WTC11 (cell line): ENCODE results near the gene PLET1. TPM values are rescaled to one million over a fixed set of nuclear protein-coding genes. Genes with fewer than 3 reads are reported as not detected.

Experiments
- ATAC-seq: fragments of 200-7000 bp; cut with Tn5 transposase; 2 replicates; pipeline ENCODE4 v1.10.0; 2021; ENCODE audit warnings: mild to moderate bottlenecking, moderate library complexity
- CTCF ChIA-PET: fragments of 300-600 bp; sonication (Branson Sonifier 250); formaldehyde crosslinking; loops from one replicate; lab custom pipeline; 2021; ENCODE audit warnings: antibody characterized with exemption; lab: Charles Lee
- POLR2A ChIA-PET: fragments of 350-600 bp; sonication (Branson Sonifier 250); formaldehyde crosslinking; loops from one replicate; lab custom pipeline; 2021; ENCODE audit warnings: antibody characterized with exemption; lab: Charles Lee
- DNase-seq: peaks from one replicate; pipeline ENCODE4 v3.0.0; 2021; ENCODE audit warnings: low spot score
- H3K27ac Mint-ChIP-seq: 2 replicates; pipeline ENCODE4 v1.8.0; 2021; ENCODE audit warnings: mixed read lengths
- H3K27me3 Mint-ChIP-seq: 2 replicates; pipeline ENCODE4 v1.8.0; 2021; ENCODE audit warnings: low read depth, mild to moderate bottlenecking, moderate library complexity, mixed read lengths
- H3K36me3 Mint-ChIP-seq: 2 replicates; pipeline ENCODE4 v1.8.0; 2021; ENCODE audit warnings: mixed read lengths
- H3K4me1 Mint-ChIP-seq: 2 replicates; pipeline ENCODE4 v1.8.0; 2022; ENCODE audit warnings: mixed read lengths
- H3K4me3 Mint-ChIP-seq: 2 replicates; pipeline ENCODE4 v1.8.0; 2021; ENCODE audit warnings: mild to moderate bottlenecking, moderate library complexity, mixed read lengths
- H3K9me3 Mint-ChIP-seq: 2 replicates; pipeline ENCODE4 v1.8.0; 2021; ENCODE audit warnings: mixed read lengths
- AFF4 ChIP-seq: sonication (generic); formaldehyde crosslinking; IDR thresholded peaks from 2 replicates; pipeline ENCODE4 v1.8.1; 2023; ENCODE audit warnings: mild to moderate bottlenecking, missing genetic modification reagents, borderline replicate concordance
- ATF2 ChIP-seq: sonication (generic); formaldehyde crosslinking; IDR thresholded peaks from 2 replicates; pipeline ENCODE4 v1.8.1; 2022; ENCODE audit warnings: low read depth, missing genetic modification reagents, borderline replicate concordance
- CDX4 ChIP-seq: fragments of 250-450 bp; sonication (Bioruptor Pico); IDR thresholded peaks from 2 replicates; pipeline ENCODE4 v1.9.0; 2021; ENCODE audit warnings: moderate library complexity, mild to moderate bottlenecking, inconsistent platforms, borderline replicate concordance
- CREM ChIP-seq: sonication (generic); formaldehyde crosslinking; IDR thresholded peaks from 2 replicates; pipeline ENCODE4 v1.8.1; 2022; ENCODE audit warnings: mild to moderate bottlenecking, missing genetic modification reagents, moderate library complexity
- FOXP4 ChIP-seq: sonication (generic); formaldehyde crosslinking; IDR thresholded peaks from 2 replicates; pipeline ENCODE4 v1.8.0; 2022; ENCODE audit warnings: mild to moderate bottlenecking, missing genetic modification reagents
- HMGA2 ChIP-seq: fragments of 250-450 bp; sonication (Bioruptor Pico); IDR thresholded peaks from 2 replicates; pipeline ENCODE4 v1.4.0; 2021; ENCODE audit warnings: mild to moderate bottlenecking, moderate library complexity
- JAZF1 ChIP-seq: fragments of 250-450 bp; sonication (Bioruptor Pico); IDR thresholded peaks from 2 replicates; pipeline ENCODE4 v1.9.0; 2021; ENCODE audit warnings: moderate library complexity, mild to moderate bottlenecking, inconsistent platforms
- JUN ChIP-seq: sonication (generic); formaldehyde crosslinking; IDR thresholded peaks from 2 replicates; pipeline ENCODE4 v1.8.0; 2023; ENCODE audit warnings: mild to moderate bottlenecking, missing genetic modification reagents
- MLX ChIP-seq: sonication (generic); formaldehyde crosslinking; IDR thresholded peaks from 2 replicates; pipeline ENCODE4 v1.8.1; 2023; ENCODE audit warnings: mild to moderate bottlenecking, missing genetic modification reagents, moderate library complexity
- NFATC4 ChIP-seq: fragments of 250-450 bp; sonication (Bioruptor Pico); IDR thresholded peaks from 2 replicates; pipeline ENCODE4 v1.9.0; 2021; ENCODE audit warnings: mild to moderate bottlenecking
- RORB ChIP-seq: fragments of 250-450 bp; sonication (Bioruptor Pico); IDR thresholded peaks from 2 replicates; pipeline ENCODE4 v1.9.0; 2021; ENCODE audit warnings: mild to moderate bottlenecking
- SOX15 ChIP-seq: fragments of 250-450 bp; sonication (Bioruptor Pico); IDR thresholded peaks from 2 replicates; pipeline ENCODE4 v1.9.0; 2021; ENCODE audit warnings: mild to moderate bottlenecking
- ZNF138 ChIP-seq: sonication (generic); formaldehyde crosslinking; conservative IDR thresholded peaks from 2 replicates; pipeline ENCODE4 v1.8.1; 2022; ENCODE audit warnings: mild to moderate bottlenecking, moderate library complexity, missing genetic modification reagents
- ZNF219 ChIP-seq: sonication (generic); formaldehyde crosslinking; IDR thresholded peaks from 2 replicates; pipeline ENCODE4 v1.8.0; 2023; ENCODE audit warnings: missing genetic modification reagents, mild to moderate bottlenecking, borderline replicate concordance
- ZNF396 ChIP-seq: fragments of 250-450 bp; sonication (Bioruptor Pico); IDR thresholded peaks from 2 replicates; pipeline ENCODE4 v1.8.0; 2021; ENCODE audit warnings: mild to moderate bottlenecking, moderate library complexity, borderline replicate concordance
- ZNF512 ChIP-seq: sonication (generic); formaldehyde crosslinking; IDR thresholded peaks from 2 replicates; pipeline ENCODE4 v1.8.1; 2022; ENCODE audit warnings: missing genetic modification reagents, borderline replicate concordance
- ZNF532 ChIP-seq: fragments of 250-450 bp; sonication (Bioruptor Pico); IDR thresholded peaks from 2 replicates; pipeline ENCODE4 v1.9.0; 2021; ENCODE audit warnings: mild to moderate bottlenecking, borderline replicate concordance
- total RNA-seq: library from RNA; stranded (reverse); gene quantifications from 3 replicates; pipeline ENCODE4 v1.2.3, GENCODE V29; 2021

PLET1 gene
- total RNA-seq, 1 experiment from 2014 or later: not detected

GRCh38 chr11:112237451-112237850 lies 23.2 kb downstream of the PLET1 start:
- CTCF ChIA-PET: no interaction called here
- no peak for TF ChIP-seq JAZF1
- TF ChIP-seq CREM: no peak
- TF ChIP-seq ZNF396 (CRISPR knock-in tag): no peak
- TF ChIP-seq ZNF532: no peak
- no peak for TF ChIP-seq HMGA2 (CRISPR knock-in tag)
- no peak for TF ChIP-seq SOX15 (CRISPR knock-in tag)
- no peak for TF ChIP-seq ZNF512 (CRISPR knock-in tag)
- no peak for TF ChIP-seq ATF2 (CRISPR knock-in tag)
- TF ChIP-seq AFF4 (CRISPR knock-in tag): no peak
- no peak for TF ChIP-seq ZNF219 (CRISPR knock-in tag)
- no peak for TF ChIP-seq JUN (CRISPR knock-in tag)
- TF ChIP-seq RORB (CRISPR knock-in tag): no peak
- peaks cover 21% of the 10 kb centered on the region for H3K36me3 Mint-ChIP-seq
- H3K4me1 Mint-ChIP-seq: 0 out of 2 replicates have a peak, but pooled peaks cover under 1% of the 10 kb centered on the region
- no peaks in the 10 kb centered on the region for H3K27me3 Mint-ChIP-seq
- no peaks in the 10 kb centered on the region for H3K9me3 Mint-ChIP-seq
- ATAC-seq (no peak), DNase-seq (no peak)
- no peak overlapping the region for H3K27ac Mint-ChIP-seq
- POLR2A ChIA-PET: no interaction called here
- H3K4me3 Mint-ChIP-seq: no peak overlapping the region

- H3K27me3 Mint-ChIP-seq: no peaks in the 10 kb centered on the region
- H3K27ac Mint-ChIP-seq: no peak overlapping the region
- ATAC-seq: no peak
- peaks cover 21% of the 10 kb centered on the region for H3K36me3 Mint-ChIP-seq
- ChIA-PET CTCF (no interaction called here), POLR2A (no interaction called here)
- H3K4me3 Mint-ChIP-seq: no peak overlapping the region
- H3K4me1 Mint-ChIP-seq: peaks cover 6% of the 10 kb centered on the region
- no peaks in the 10 kb centered on the region for H3K9me3 Mint-ChIP-seq
- no peak for DNase-seq
- TF ChIP-seq NFATC4 (CRISPR knock-in tag) (no peak), CDX4 (CRISPR knock-in tag) (no peak), ZNF138 (no peak), FOXP4 (CRISPR knock-in tag) (no peak), MLX (CRISPR knock-in tag) (no peak)
Observed at GRCh38 chr11:112235750-112236390, 24.8 kb downstream of the PLET1 start.
